Right lobe of liver (tissue), 4 donors: ENCODE data around the gene PPM1L.

Experiments used
- POLR2A ChIP-seq: fragments of 450-650 bp; IDR thresholded peaks from one replicate; pipeline ENCODE4 v1.6.1; 2017; ENCODE audit warnings: antibody characterized with exemption, mild to moderate bottlenecking
- TF ChIP-seq, protein P1 (sequence below), 4 donors: fragments of 200-600 bp in 3 of 4; fragments of 450-650 bp in 1 of 4; IDR thresholded peaks; one replicate each; pipeline versions ENCODE4 v1.5.1 to v1.8.0; 2016 to 2022; ENCODE audit warnings: antibody characterized with exemption in 4 of 4, mild to moderate bottlenecking in 2 of 4
- donor health status: DM: no; HTN: no; CAD: no.
- donor health status: DM: no; HTN: no; CAD: no.
- donor health status: DM: no; HTN: yes; CAD: no.

DNA sequence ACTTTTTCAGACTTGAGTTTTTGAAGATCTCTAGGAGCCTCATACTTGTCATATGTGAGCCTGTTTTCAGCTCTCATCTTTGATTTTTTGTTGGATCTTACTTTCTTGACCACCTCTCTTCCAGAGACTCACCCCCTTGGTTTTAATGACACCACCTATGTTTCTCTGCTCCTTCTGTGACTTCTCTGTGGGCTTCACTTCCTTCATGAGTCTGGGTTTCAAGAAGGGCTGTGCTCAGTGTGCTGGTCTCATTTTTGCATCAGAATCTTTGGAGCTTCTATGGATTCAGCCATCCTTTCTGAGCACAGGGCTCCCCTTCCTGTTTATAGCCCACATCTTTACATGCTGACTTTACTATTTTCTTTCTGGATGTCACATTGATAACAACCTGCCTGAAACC is 17.7 kb downstream of the PPM1L start:
- TF ChIP-seq POLR2A, result no peak
- TF ChIP-seq, protein P1, sequence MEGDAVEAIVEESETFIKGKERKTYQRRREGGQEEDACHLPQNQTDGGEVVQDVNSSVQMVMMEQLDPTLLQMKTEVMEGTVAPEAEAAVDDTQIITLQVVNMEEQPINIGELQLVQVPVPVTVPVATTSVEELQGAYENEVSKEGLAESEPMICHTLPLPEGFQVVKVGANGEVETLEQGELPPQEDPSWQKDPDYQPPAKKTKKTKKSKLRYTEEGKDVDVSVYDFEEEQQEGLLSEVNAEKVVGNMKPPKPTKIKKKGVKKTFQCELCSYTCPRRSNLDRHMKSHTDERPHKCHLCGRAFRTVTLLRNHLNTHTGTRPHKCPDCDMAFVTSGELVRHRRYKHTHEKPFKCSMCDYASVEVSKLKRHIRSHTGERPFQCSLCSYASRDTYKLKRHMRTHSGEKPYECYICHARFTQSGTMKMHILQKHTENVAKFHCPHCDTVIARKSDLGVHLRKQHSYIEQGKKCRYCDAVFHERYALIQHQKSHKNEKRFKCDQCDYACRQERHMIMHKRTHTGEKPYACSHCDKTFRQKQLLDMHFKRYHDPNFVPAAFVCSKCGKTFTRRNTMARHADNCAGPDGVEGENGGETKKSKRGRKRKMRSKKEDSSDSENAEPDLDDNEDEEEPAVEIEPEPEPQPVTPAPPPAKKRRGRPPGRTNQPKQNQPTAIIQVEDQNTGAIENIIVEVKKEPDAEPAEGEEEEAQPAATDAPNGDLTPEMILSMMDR (IDR thresholded peaks at IDR 0.05), result no peak
